A673 (cell line): ENCODE measurements around the gene FNDC3B.

Source experiments
- EZH2 ChIP-seq: fragments of 200-600 bp; sonication (generic); IDR thresholded peaks from 2 replicates; pipeline ENCODE4 v1.6.1; 2017; ENCODE audit warnings: borderline replicate concordance, low read depth, mild to moderate bottlenecking, mixed read lengths, antibody characterized with exemption, low read length; ENCODE audit not compliant: poor library complexity, severe bottlenecking
- TF ChIP-seq, protein P1 (sequence below): fragments of 300-800, 200-600 bp; sonication (generic); conservative IDR thresholded peaks from 2 replicates; pipeline ENCODE4 v1.5.1; 2017; ENCODE audit warnings: low read depth, mild to moderate bottlenecking, antibody characterized with exemption, low read length, moderate library complexity, mixed read lengths

DNA sequence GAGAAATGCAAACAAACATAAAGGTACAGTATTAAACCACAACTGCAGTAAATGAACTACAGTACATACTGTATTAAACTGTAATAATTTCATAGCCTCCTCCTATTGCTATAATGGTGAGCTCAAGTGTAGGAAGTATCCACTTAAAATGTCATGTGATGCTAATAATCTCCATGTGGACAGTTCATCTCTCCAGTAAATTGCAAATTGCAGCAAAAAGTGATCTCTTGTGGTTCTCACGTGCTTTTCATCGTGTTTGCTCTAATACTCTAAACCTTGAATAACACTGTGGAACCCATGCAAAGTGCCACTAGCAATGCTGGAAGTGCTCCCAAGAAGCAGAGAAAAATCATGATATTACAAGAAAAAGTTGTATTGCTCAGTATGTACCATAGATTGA lies 9.2 kb upstream of the FNDC3B start:
- TF ChIP-seq, protein P1, sequence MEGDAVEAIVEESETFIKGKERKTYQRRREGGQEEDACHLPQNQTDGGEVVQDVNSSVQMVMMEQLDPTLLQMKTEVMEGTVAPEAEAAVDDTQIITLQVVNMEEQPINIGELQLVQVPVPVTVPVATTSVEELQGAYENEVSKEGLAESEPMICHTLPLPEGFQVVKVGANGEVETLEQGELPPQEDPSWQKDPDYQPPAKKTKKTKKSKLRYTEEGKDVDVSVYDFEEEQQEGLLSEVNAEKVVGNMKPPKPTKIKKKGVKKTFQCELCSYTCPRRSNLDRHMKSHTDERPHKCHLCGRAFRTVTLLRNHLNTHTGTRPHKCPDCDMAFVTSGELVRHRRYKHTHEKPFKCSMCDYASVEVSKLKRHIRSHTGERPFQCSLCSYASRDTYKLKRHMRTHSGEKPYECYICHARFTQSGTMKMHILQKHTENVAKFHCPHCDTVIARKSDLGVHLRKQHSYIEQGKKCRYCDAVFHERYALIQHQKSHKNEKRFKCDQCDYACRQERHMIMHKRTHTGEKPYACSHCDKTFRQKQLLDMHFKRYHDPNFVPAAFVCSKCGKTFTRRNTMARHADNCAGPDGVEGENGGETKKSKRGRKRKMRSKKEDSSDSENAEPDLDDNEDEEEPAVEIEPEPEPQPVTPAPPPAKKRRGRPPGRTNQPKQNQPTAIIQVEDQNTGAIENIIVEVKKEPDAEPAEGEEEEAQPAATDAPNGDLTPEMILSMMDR: no peak
- TF ChIP-seq EZH2: no peak
